SK-N-SH (cell line): ENCODE results near the gene HHAT. TPM values are rescaled to one million over a fixed set of nuclear protein-coding genes. Genes with fewer than 3 reads are reported as not detected.

Source experiments
- CTCF ChIA-PET: fragments of 300-600, 350-600 bp; formaldehyde crosslinking; extraction: SDS; loops from one replicate; lab custom pipeline; 2021; lab: Yijun Ruan, JAX
- POLR2A ChIA-PET: fragments of 350-600 bp; sonication (Branson Sonifier 250); formaldehyde crosslinking; extraction: SDS; loops from one replicate; lab custom pipeline; 2020; ENCODE audit warnings: antibody characterized with exemption, inconsistent platforms; lab: Yijun Ruan, JAX
- DNase-seq: peaks from one replicate; pipeline ENCODE4 v3.0.0; 2012
- H2AFZ ChIP-seq: fragments of 200-600 bp; sonication (generic); 2 replicates; pipeline ENCODE4 v1.8.1; 2016; ENCODE audit warnings: antibody characterized with exemption, mild to moderate bottlenecking, low read depth
- H3F3A ChIP-seq: fragments of 200-600 bp; sonication (generic); replicated peaks from 2 replicates; pipeline ENCODE3; 2016; ENCODE audit warnings: antibody characterized with exemption, mild to moderate bottlenecking; ENCODE audit not compliant: insufficient read depth
- H3K27ac ChIP-seq, 2 experiments: fragments of 200-500 bp in 1 of 2; fragments of 200-600 bp in 1 of 2; sonication (Bioruptor generic) in 1 of 2; sonication (generic), shearing (Covaris generic) in 1 of 2; 2 replicates each; pipeline versions ENCODE4 v1.5.1 to v1.6.1; 2014 to 2016; ENCODE audit warnings: low read depth in 2 of 2, inconsistent platforms in 1 of 2, low read length in 1 of 2, mild to moderate bottlenecking in 1 of 2, mixed read lengths in 1 of 2
- H3K27me3 ChIP-seq: fragments of 200-600 bp; sonication (generic), shearing (Covaris generic); 2 replicates; pipeline ENCODE4 v1.6.1; 2016; ENCODE audit warnings: mixed run types; ENCODE audit not compliant: insufficient read depth
- H3K36me3 ChIP-seq, 2 experiments: fragments of 200-500 bp in 1 of 2; fragments of 200-600 bp in 1 of 2; sonication (Bioruptor generic) in 1 of 2; sonication (generic) in 1 of 2; replicated peaks in 1 of 2; 2 replicates each; pipeline versions ENCODE3 to v1.5.1; 2014 to 2016; ENCODE audit warnings: low read length in 1 of 2, mild to moderate bottlenecking in 1 of 2; ENCODE audit not compliant: insufficient read depth in 2 of 2, control insufficient read depth in 1 of 2
- H3K4me1 ChIP-seq, 2 experiments: fragments of 200-500 bp in 1 of 2; fragments of 200-600 bp in 1 of 2; sonication (Bioruptor generic) in 1 of 2; sonication (generic), shearing (Covaris generic) in 1 of 2; 2 replicates each; pipeline versions ENCODE4 v1.5.1 to v1.6.1; 2014 to 2016; ENCODE audit warnings: low read depth in 1 of 2, low read length in 1 of 2, mixed run types in 1 of 2; ENCODE audit not compliant: insufficient read depth in 2 of 2, control insufficient read depth in 1 of 2
- H3K4me2 ChIP-seq: fragments of 200-600 bp; sonication (generic), shearing (Covaris generic); 2 replicates; pipeline ENCODE4 v1.6.1; 2017; ENCODE audit warnings: mixed run types
- H3K4me3 ChIP-seq, 2 experiments: fragments of 200-500 bp in 1 of 2; fragments of 200-600 bp in 1 of 2; sonication (Bioruptor generic) in 1 of 2; sonication (generic), shearing (Covaris generic) in 1 of 2; 2 replicates each; pipeline versions ENCODE4 v1.5.1 to v1.8.1; 2014 to 2016; ENCODE audit warnings: low read depth in 2 of 2, inconsistent platforms in 1 of 2, low read length in 1 of 2, mild to moderate bottlenecking in 1 of 2, mixed read lengths in 1 of 2, moderate library complexity in 1 of 2
- H3K79me2 ChIP-seq: fragments of 200-600 bp; sonication (generic); 2 replicates; pipeline ENCODE4 v1.8.1; 2017; ENCODE audit warnings: mild to moderate bottlenecking; ENCODE audit not compliant: insufficient read depth
- H3K9ac ChIP-seq: fragments of 200-600 bp; sonication (generic); 2 replicates; pipeline ENCODE4 v1.6.1; 2017; ENCODE audit warnings: mixed run types
- H3K9me2 ChIP-seq: fragments of 200-600 bp; sonication (generic); 2 replicates; pipeline ENCODE4 v1.6.1; 2017; ENCODE audit warnings: mixed run types
- H3K9me3 ChIP-seq: fragments of 200-600 bp; sonication (generic); 2 replicates; pipeline ENCODE4 v1.6.1; 2017; ENCODE audit warnings: mixed run types, mild to moderate bottlenecking, moderate library complexity
- H4K20me1 ChIP-seq: fragments of 200-600 bp; sonication (generic); 2 replicates; pipeline ENCODE4 v1.6.1; 2017; ENCODE audit warnings: mild to moderate bottlenecking, mixed run types; ENCODE audit not compliant: insufficient read depth
- CHD2 ChIP-seq: fragments of 150-350 bp; IDR thresholded peaks from 2 replicates; pipeline ENCODE4 v1.6.1; 2018; ENCODE audit warnings: low read length; ENCODE audit not compliant: partially characterized antibody
- EZH2phosphoT487 ChIP-seq: fragments of 200-600 bp; sonication (generic); IDR thresholded peaks from 2 replicates; pipeline ENCODE4 v1.6.1; 2017; ENCODE audit warnings: low read depth, mixed run types, mild to moderate bottlenecking, antibody characterized with exemption, moderate library complexity, borderline replicate concordance
- FOSL2 ChIP-seq: IDR thresholded peaks from 2 replicates; pipeline ENCODE4 v1.4.0; 2012; ENCODE audit warnings: low read depth, mild to moderate bottlenecking, moderate library complexity, borderline replicate concordance
- GABPA ChIP-seq: IDR thresholded peaks from 2 replicates; pipeline ENCODE4 v1.4.0; 2012; ENCODE audit warnings: low read depth, mild to moderate bottlenecking
- MAX ChIP-seq: IDR thresholded peaks from 2 replicates; pipeline ENCODE4 v1.4.0; 2012; ENCODE audit warnings: low read depth
- MEF2A ChIP-seq: IDR thresholded peaks from 2 replicates; pipeline ENCODE4 v1.4.0; 2012; ENCODE audit warnings: low read depth, borderline replicate concordance
- RXRA ChIP-seq: IDR thresholded peaks from 2 replicates; pipeline ENCODE4 v1.4.0; 2012; ENCODE audit warnings: low read depth, mild to moderate bottlenecking, borderline replicate concordance
- TCF12 ChIP-seq: IDR thresholded peaks from 2 replicates; pipeline ENCODE4 v1.4.0; 2012
- TEAD4 ChIP-seq: IDR thresholded peaks from 2 replicates; pipeline ENCODE4 v1.4.0; 2012; ENCODE audit warnings: mild to moderate bottlenecking, borderline replicate concordance; ENCODE audit not compliant: insufficient read depth
- USF2 ChIP-seq: fragments of 150-350 bp; IDR thresholded peaks from 2 replicates; pipeline ENCODE4 v1.6.1; 2017; ENCODE audit warnings: antibody characterized with exemption, low read length, low read depth, borderline replicate concordance
- ZBTB33 ChIP-seq: IDR thresholded peaks from 2 replicates; pipeline ENCODE4 v1.4.0; 2012; ENCODE audit warnings: low read depth, borderline replicate concordance
- polyA plus RNA-seq, 3 experiments: library from polyadenylated mRNA; depleted of rRNA; stranded (reverse); fragments of >200 nt; gene quantifications; 2 replicates each; pipeline ENCODE4 v1.2.3, GENCODE V29; 2012
- TF ChIP-seq, protein P1 (sequence below): fragments of 150-350 bp; IDR thresholded peaks from 2 replicates; pipeline ENCODE4 v1.6.1; 2016; ENCODE audit warnings: mild to moderate bottlenecking, low read depth, low read length
- TF ChIP-seq, protein P2 (sequence below): fragments of 200-600 bp; sonication (generic); IDR thresholded peaks from 2 replicates; pipeline ENCODE4 v1.6.1; 2017; ENCODE audit warnings: antibody characterized with exemption, mild to moderate bottlenecking, moderate library complexity

The HHAT gene
- polyA plus RNA-seq, 1 of the 3 experiments (the other 2 are of a cell fraction), result 8.1 TPM

GRCh38 chr1:210384625-210385024 is 55.9 kb downstream of the HHAT start:
- Histone ChIP-seq H3K4me2 (peak overlapping the region; percentile 13; the same call in 1 of the 2 replicates), H4K20me1 (no peaks in the 10 kb centered on the region), H3K27ac (peak overlapping the region in 1 of 2 experiments; percentile 31; a peak in 2 of 4 replicates), H3F3A (peaks cover 14% of the 10 kb centered on the region), H3K4me3 (no peak overlapping the region), H3K9me3 (no peaks in the 10 kb centered on the region), H3K36me3 (no peaks in the 10 kb centered on the region), H3K4me1 (0 out of 4 replicates have a peak, but pooled peaks cover 0 to 6% of the 10 kb centered on the region in 2 experiments), H2AFZ (no peak overlapping the region), H3K79me2 (no peaks in the 10 kb centered on the region), H3K27me3 (no peaks in the 10 kb centered on the region), H3K9ac (no peak overlapping the region), H3K9me2 (no peaks in the 10 kb centered on the region)
- no peak for DNase-seq
- TF ChIP-seq, protein P1, sequence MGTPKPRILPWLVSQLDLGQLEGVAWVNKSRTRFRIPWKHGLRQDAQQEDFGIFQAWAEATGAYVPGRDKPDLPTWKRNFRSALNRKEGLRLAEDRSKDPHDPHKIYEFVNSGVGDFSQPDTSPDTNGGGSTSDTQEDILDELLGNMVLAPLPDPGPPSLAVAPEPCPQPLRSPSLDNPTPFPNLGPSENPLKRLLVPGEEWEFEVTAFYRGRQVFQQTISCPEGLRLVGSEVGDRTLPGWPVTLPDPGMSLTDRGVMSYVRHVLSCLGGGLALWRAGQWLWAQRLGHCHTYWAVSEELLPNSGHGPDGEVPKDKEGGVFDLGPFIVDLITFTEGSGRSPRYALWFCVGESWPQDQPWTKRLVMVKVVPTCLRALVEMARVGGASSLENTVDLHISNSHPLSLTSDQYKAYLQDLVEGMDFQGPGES, result no peak
- TF ChIP-seq ZBTB33 (no peak), GABPA (no peak), EZH2phosphoT487 (no peak), MAX (no peak), MEF2A (no peak), RXRA (no peak), TEAD4 (no peak), CHD2 (no peak), USF2 (no peak), TCF12 (no peak), FOSL2 (no peak)
- TF ChIP-seq, protein P2, sequence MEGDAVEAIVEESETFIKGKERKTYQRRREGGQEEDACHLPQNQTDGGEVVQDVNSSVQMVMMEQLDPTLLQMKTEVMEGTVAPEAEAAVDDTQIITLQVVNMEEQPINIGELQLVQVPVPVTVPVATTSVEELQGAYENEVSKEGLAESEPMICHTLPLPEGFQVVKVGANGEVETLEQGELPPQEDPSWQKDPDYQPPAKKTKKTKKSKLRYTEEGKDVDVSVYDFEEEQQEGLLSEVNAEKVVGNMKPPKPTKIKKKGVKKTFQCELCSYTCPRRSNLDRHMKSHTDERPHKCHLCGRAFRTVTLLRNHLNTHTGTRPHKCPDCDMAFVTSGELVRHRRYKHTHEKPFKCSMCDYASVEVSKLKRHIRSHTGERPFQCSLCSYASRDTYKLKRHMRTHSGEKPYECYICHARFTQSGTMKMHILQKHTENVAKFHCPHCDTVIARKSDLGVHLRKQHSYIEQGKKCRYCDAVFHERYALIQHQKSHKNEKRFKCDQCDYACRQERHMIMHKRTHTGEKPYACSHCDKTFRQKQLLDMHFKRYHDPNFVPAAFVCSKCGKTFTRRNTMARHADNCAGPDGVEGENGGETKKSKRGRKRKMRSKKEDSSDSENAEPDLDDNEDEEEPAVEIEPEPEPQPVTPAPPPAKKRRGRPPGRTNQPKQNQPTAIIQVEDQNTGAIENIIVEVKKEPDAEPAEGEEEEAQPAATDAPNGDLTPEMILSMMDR, result no peak
- ChIA-PET CTCF (interaction anchor here (0.7 to 3.1 kb wide), 3 partner anchors 11 to 241 kb away, joined by 3 to 12 read pairs (median 3); no protein-coding TSS in a partner anchor), POLR2A (no interaction called here)
